Activated naive CD4-positive, alpha-beta T cell treated with anti-CD3 and anti-CD28 coated beads, Interleukin-2, amount 50 U/mL, for 72 hours (primary cell): ENCODE results near the gene PGA3. TPM values are rescaled to one million over a fixed set of nuclear protein-coding genes. Genes with fewer than 3 reads are reported as not detected.
"Not testable (repeated sequence)": the region's sequence is repeated elsewhere in the genome, so short reads cannot be mapped to it uniquely, and the experiment has no call there.

Experiments
- ATAC-seq, 2 donors: fragments of 150-1000 bp; cut with Tn5 transposase; 2 replicates each; pipeline ENCODE4 v1.10.0; 2021; ENCODE audit warnings: mild to moderate bottlenecking in 2 of 2, moderate library complexity in 2 of 2
- DNase-seq, 2 donors: peaks; one replicate each; pipeline ENCODE4 v3.0.0; 2021 to 2022; ENCODE audit warnings: low spot score in 2 of 2
- H3K27ac Mint-ChIP-seq, 2 donors: one replicate each; pipeline ENCODE4 v1.8.0; 2022; ENCODE audit warnings: mild to moderate bottlenecking in 2 of 2, mixed read lengths in 2 of 2
- H3K36me3 Mint-ChIP-seq, 2 donors: one replicate each; pipeline ENCODE4 v1.8.0; 2022; ENCODE audit warnings: mixed read lengths in 2 of 2
- H3K9me3 Mint-ChIP-seq, 2 donors: one replicate each; pipeline ENCODE4 v1.8.0; 2022; ENCODE audit warnings: mixed read lengths in 2 of 2
- total RNA-seq, 2 donors: library from RNA; stranded (reverse); gene quantifications; one replicate each; pipeline ENCODE4 v1.2.3, GENCODE V29; 2022

Gene PGA3
- total RNA-seq, 2 donors from 2014 or later = not detected

DNA sequence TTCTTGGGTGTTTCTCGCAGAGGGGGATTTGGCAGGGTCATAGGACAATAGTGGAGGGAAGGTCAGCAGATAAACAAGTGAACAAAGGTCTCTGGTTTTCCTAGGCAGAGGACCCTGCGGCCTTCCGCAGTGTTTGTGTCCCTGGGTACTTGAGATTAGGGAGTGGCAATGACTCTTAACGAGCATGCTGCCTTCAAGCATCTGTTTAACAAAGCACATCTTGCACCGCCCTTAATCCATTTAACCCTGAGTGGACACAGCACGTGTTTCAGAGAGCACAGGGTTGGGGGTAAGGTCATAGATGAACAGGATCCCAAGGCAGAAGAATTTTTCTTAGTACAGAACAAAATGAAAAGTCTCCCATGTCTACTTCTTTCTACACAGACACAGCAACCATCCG is 37.5 kb upstream of the PGA3 start:
- H3K36me3 Mint-ChIP-seq, ATAC-seq, H3K27ac Mint-ChIP-seq, H3K9me3 Mint-ChIP-seq, DNase-seq: not testable (repeated sequence)

DNA sequence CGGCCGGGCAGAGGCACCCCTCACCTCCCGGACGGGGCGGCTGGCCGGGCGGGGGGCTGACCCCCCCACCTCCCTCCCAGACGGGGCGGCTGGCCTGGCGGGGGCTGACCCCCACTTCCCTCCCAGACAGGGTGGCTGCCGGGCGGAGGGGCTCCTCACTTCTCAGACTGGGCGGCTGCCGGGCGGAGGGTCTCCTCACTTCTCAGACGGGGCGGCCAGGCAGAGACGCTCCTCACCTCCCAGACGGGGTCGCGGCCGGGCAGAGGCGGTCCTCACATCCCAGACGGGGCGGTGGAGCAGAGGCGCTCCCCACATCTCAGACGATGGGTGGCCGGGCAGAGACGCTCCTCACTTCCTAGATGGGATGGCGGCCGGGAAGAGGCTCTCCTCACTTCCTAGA is 37.0 kb upstream of the PGA3 start:
- ATAC-seq, H3K36me3 Mint-ChIP-seq, H3K27ac Mint-ChIP-seq, H3K9me3 Mint-ChIP-seq, DNase-seq: not testable (repeated sequence)

DNA sequence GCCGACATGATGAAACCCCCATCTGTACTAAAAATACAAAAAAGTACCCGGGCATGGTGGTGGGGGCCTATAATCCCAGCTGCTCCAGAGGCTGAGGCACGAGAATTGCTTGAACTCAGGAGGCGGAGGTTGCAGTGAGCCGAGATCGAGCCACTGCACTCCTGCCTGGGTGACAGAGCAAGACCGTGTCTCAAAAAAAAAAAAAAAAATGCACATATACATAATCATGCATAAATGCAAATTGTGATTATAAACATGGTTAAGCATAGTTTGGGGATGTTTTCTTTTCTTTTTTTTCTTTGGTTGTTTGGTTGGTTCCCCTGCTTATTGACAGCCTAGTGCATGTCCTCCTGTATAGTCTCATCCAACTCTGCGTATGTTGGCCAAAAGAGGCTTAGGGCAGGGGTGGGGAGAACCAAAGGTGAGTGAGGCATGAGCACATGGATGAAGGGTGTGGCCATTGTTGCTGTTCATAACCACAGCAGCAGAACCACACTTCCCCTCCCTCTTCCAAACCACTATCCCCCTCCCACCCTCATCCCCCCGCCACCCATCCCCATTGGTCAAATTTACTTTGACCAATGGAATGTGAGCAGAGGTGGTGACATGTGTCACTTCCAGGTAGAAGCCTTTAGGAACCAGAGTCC is 35.1 kb upstream of the PGA3 start:
- no peak for ATAC-seq
- Mint-ChIP-seq H3K9me3 (peaks cover 4 to 16% of the 10 kb centered on the region in 2 donors), H3K27ac (no peak overlapping the region), H3K36me3 (peaks cover 0 to 15% of the 10 kb centered on the region in 2 donors)
- DNase-seq = no peak

GRCh38 chr11:61168800-61169199 is 34.5 kb upstream of the PGA3 start:
- peaks cover 0 to 22% of the 10 kb centered on the region in 2 donors for H3K36me3 Mint-ChIP-seq
- DNase-seq (peak in 1 of 2 donors; percentile 4), ATAC-seq (no peak)
- H3K27ac Mint-ChIP-seq = no peak overlapping the region
- peaks cover 4 to 18% of the 10 kb centered on the region in 2 donors for H3K9me3 Mint-ChIP-seq

GRCh38 chr11:61170566-61170965 is 32.7 kb upstream of the PGA3 start:
- DNase-seq (no peak), ATAC-seq (no peak)
- H3K27ac Mint-ChIP-seq = no peak overlapping the region
- H3K9me3 Mint-ChIP-seq = peaks cover 4 to 18% of the 10 kb centered on the region in 2 donors
- peaks cover 0 to 23% of the 10 kb centered on the region in 2 donors for H3K36me3 Mint-ChIP-seq

DNA sequence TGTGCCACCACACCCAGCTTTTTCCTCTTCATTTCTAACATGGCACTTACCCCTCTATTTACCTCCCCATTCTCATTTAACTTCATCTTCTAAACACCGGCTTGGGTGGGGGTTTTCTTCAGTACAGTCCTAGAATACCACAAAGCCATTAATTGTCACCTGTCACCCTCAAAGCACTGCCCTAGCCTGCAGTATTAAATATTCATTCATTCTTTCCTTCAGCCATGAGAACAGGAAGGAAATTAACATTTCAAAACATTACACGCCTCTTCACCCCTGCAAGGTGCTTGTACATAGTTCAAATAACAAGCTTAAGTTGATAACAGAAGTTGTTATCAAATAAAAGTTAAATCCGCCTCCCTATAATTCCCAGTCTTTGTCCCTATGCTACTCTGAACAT is 31.4 kb upstream of the PGA3 start:
- peaks cover 0 to 23% of the 10 kb centered on the region in 2 donors for H3K36me3 Mint-ChIP-seq
- H3K27ac Mint-ChIP-seq = no peak overlapping the region
- no peak for ATAC-seq
- peaks cover 4 to 18% of the 10 kb centered on the region in 2 donors for H3K9me3 Mint-ChIP-seq
- no peak for DNase-seq

DNA sequence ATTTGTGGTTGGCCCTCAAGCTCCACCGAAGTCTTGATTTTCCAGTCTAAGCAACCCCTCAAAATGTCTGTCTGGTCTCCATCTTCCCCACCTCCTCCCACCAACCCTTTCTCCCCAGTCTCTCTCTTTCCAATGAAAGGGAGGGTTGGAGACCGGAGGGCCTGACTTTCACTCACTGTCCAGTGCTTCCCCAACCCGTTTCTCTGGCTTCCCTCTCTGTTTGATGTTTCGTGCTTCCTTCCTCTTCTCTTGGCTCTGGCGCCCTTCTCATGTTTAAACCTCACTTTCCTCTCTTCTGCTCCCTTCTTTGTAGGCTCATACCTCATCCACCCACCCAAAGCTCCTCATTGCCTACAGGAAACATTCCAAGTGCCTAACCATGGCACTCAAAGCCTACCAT is 31.0 kb upstream of the PGA3 start:
- no peak for ATAC-seq
- H3K27ac Mint-ChIP-seq = no peak overlapping the region
- peaks cover 4 to 18% of the 10 kb centered on the region in 2 donors for H3K9me3 Mint-ChIP-seq

DNA sequence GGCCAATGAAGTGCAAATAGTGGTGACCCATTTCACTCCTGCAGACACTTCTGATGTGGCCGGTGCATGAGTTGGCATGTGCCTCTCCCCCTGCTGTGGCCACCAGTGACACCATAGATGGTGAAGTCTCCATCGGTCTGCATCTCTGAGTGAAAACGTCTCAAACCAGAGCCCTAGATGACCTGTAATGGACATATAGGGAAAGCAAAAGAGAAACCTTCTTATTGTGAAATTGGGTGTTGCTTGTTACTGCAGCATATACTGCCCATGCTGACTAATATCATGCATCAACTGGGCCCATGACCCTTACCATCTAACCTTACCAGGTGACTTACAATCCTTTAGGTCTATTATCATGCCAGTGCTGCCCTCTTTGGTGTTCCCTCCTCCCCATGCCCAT is 30.4 kb upstream of the PGA3 start:
- DNase-seq = peak in 1 of 2 donors; percentile 18
- peaks cover 4 to 18% of the 10 kb centered on the region in 2 donors for H3K9me3 Mint-ChIP-seq
- no peak overlapping the region for H3K27ac Mint-ChIP-seq
- ATAC-seq = peak in 1 of 2 donors; percentile 73
- peaks cover 0 to 23% of the 10 kb centered on the region in 2 donors for H3K36me3 Mint-ChIP-seq

More for the DNA sequence above, 31.0 kb upstream of the PGA3 start:
- peaks cover 0 to 23% of the 10 kb centered on the region in 2 donors for H3K36me3 Mint-ChIP-seq
- DNase-seq = no peak

DNA sequence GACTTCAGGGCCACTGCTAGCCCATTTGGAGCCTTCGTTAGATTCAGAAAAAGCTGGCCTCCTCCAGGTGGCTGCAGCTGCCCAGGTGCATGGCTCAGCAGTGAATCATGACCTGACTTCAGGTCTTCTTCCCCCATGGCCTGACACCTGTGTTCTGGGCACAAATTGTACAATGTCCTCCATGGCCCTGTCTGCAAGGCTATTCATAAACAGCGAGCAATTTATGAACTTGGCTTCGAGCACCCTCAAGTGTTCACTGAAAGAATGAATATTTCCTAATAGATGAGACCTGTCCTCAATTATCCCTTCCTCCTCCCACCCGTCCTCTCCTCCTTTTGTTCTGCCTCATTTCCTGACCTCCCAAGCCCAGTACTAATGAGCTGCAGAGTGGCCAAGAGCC is 29.9 kb upstream of the PGA3 start:
- ATAC-seq (no peak), DNase-seq (no peak)
- H3K9me3 Mint-ChIP-seq = peaks cover 4 to 18% of the 10 kb centered on the region in 2 donors
- peaks cover 0 to 23% of the 10 kb centered on the region in 2 donors for H3K36me3 Mint-ChIP-seq
- no peak overlapping the region for H3K27ac Mint-ChIP-seq

DNA sequence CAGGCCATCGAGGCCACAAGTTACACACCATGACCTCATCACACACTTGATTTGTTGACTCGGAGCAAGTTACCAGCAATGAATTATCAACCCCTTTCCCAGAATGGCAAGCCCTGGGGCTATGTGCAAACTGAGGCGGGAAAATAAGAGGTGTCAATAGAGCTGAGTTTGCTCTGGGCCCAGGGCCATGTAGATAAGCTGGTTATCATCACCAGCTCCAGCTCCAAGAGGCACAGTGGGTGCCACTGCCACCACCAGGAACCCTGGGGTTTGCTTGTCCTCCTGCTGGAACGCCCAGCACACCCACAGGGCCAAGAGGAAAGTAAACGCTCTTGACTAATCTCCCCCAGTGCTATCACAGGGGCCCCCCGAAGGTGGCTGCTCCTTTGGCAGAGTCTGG is 29.0 kb upstream of the PGA3 start:
- DNase-seq (no peak), ATAC-seq (no peak)
- H3K27ac Mint-ChIP-seq = peak overlapping the region in 1 of 2 donors; percentile 6
- peaks cover 4 to 18% of the 10 kb centered on the region in 2 donors for H3K9me3 Mint-ChIP-seq
- peaks cover 0 to 23% of the 10 kb centered on the region in 2 donors for H3K36me3 Mint-ChIP-seq

DNA sequence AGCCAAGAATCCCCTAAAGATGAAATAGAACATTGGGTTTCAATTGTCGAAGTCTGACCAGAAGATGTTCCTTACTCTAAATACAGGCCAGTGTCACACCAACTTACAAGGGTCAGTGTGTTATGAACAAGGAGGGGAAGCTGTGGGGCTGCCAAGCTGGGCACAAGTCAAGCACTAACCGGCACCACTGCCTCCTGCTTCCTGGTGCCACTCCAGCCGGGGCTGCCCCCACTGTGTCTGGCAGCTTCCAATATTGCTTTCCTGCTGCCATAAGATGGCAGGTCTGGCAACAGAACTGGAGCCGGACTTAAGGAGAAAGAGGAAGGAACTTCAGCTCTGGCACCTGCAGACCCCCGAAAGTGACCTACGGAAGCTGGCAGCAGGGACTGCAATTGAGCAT is 28.4 kb upstream of the PGA3 start:
- peak overlapping the region in 1 of 2 donors; percentile 6 for H3K27ac Mint-ChIP-seq
- H3K36me3 Mint-ChIP-seq = peaks cover 0 to 23% of the 10 kb centered on the region in 2 donors
- ATAC-seq (no peak), DNase-seq (no peak)
- peaks cover 4 to 18% of the 10 kb centered on the region in 2 donors for H3K9me3 Mint-ChIP-seq

GRCh38 chr11:61176446-61176845 is 26.9 kb upstream of the PGA3 start:
- Mint-ChIP-seq H3K27ac (no peak overlapping the region), H3K9me3 (peaks cover 4 to 18% of the 10 kb centered on the region in 2 donors), H3K36me3 (peaks cover 0 to 23% of the 10 kb centered on the region in 2 donors)
- ATAC-seq = no peak
- DNase-seq = peak in 1 of 2 donors; percentile 16

GRCh38 chr11:61180205-61180604 is 23.1 kb upstream of the PGA3 start:
- DNase-seq, H3K9me3 Mint-ChIP-seq, ATAC-seq, H3K27ac Mint-ChIP-seq, H3K36me3 Mint-ChIP-seq: not testable (repeated sequence)

DNA sequence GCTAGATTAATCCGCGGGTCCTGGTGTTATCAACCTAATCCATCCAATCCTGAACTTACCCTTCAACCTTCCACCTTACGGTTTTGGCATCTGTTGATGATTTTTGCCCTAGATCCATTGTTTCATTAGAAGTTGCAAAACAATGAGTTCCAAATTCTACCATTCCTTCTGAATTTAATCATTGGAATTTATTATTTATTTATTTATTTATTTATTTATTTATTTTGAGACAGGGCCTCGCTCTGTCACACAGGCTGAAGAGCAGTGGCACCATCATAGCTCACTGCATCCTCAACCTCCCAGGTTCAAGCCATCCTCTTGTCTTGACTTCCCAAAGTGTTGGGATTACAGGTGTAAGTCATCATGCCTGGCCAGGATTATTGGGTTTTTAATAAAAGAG is 21.8 kb upstream of the PGA3 start:
- DNase-seq = no peak
- Mint-ChIP-seq H3K36me3 (no peaks in the 10 kb centered on the region), H3K9me3 (no peaks in the 10 kb centered on the region), H3K27ac (no peak overlapping the region)
- ATAC-seq = no peak

GRCh38 chr11:61183645-61184044 is 19.7 kb upstream of the PGA3 start:
- DNase-seq (no peak), ATAC-seq (no peak)
- Mint-ChIP-seq H3K27ac (no peak overlapping the region), H3K36me3 (no peaks in the 10 kb centered on the region), H3K9me3 (no peaks in the 10 kb centered on the region)

DNA sequence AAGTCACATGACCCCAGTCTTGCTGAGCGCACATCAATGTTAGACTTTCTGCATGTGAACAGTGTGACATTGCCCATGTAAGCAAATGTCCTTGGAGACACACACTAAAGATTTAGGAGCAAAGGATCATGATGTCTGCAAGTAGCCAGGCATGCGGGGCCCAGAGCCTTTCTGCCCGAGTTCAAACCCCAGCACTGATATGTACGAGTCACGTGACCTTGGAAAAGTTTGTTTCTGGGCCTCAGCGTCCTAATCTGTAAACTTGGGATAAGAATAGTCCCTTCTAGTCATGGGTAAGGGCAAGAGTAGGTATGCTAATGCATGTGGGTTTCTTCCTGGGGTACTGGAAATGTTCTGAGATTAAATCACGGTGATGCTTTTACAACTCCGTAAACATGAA is 16.8 kb upstream of the PGA3 start:
- Mint-ChIP-seq H3K27ac (no peak overlapping the region), H3K9me3 (no peaks in the 10 kb centered on the region), H3K36me3 (no peaks in the 10 kb centered on the region)
- ATAC-seq (no peak), DNase-seq (no peak)

DNA sequence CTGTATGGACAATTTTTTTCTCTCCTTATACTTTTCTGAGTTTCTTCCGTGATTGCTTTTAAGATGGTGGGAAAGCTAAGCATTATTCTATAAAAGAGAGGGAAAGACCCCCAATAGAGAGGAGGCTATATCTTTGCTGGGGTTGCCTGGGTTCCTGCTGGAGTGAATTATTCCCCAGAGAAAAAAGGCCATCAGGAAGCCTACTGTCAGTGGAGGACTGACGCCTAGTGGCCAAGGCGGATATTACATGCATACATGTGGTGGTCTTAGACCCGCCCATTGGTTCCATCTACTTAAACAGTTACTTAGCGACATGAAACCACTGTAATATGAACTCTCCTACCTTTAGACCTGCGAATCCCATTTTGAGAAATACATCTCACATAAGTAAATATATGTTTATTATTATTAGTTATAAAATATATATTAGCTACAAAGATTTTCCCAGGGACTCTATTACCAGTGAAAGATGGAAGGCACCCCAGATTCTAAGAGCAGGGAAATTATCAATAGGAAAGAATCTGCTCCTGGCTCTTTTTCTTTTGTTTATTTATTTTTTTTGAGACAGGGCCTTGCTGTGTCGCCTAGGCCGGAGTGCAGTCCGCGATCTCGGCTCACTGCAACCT is 15.7 kb upstream of the PGA3 start:
- no peaks in the 10 kb centered on the region for H3K9me3 Mint-ChIP-seq
- ATAC-seq = peak; percentile 80 to 82
- H3K27ac Mint-ChIP-seq = peak overlapping the region in 1 of 2 donors; percentile 40
- H3K36me3 Mint-ChIP-seq = no peaks in the 10 kb centered on the region
- peak; percentile 65 to 86 for DNase-seq

GRCh38 chr11:61189933-61190332 is 13.4 kb upstream of the PGA3 start:
- no peak overlapping the region for H3K27ac Mint-ChIP-seq
- ATAC-seq = no peak
- no peaks in the 10 kb centered on the region for H3K36me3 Mint-ChIP-seq
- no peaks in the 10 kb centered on the region for H3K9me3 Mint-ChIP-seq
- no peak for DNase-seq
